ENCODE data around the gene TRMT1. TPM values are rescaled to one million over a fixed set of nuclear protein-coding genes. Genes with fewer than 3 reads are reported as not detected.

The TRMT1 gene
- total RNA-seq, 1 experiment from 2014 or later, result 172 TPM

DNA sequence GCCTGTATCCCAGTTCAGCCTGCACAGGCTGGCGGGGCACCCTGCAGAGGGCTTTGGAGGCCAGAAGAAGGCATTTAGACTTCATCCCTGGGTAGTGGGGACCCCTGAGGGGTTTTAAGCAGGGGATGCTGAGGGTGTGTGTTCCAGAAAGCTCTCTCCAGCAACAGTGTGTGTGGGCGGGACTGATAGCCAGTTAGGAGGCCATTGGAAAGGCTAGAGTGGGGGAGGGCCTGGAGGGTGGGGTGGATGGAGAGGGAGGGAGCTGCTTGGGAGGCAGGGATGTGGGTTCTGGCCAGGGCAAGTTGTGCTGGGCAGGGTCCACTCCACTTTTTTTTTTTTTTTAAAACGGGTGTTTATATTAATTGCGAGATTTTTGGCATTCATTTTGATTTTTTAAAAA, 42.2 kb downstream of the TRMT1 start:
- Histone ChIP-seq H3K27me3 (no peaks in the 10 kb centered on the region), H3K9me3 (no peaks in the 10 kb centered on the region), H3K36me3 (peaks cover 93% of the 10 kb centered on the region), H3K4me3 (no peak overlapping the region)
- no peak for DNase-seq

DNA sequence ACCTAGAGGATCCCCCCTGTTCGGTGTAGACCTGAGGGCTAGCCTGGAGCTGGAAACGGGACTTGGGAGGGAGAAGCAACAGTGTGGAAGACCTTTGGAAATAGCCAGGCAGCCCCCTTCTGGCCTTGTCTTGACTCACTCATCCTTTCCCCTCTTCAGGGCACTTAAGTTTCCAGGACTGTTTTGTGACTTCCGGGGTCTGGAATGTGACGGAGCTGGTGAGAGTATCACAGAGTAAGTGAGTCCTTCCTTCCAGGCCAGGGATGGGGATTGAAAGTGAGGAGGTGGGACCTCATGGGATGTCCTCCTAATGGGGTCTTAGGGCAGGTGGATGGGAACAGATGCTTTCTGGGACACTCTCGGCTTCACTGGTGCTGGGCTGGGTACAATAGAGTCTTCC, 43.3 kb downstream of the TRMT1 start:
- Histone ChIP-seq H3K4me3 (no peak overlapping the region), H3K36me3 (peaks cover 93% of the 10 kb centered on the region), H3K27me3 (no peaks in the 10 kb centered on the region), H3K9me3 (no peaks in the 10 kb centered on the region)
- no peak for DNase-seq

DNA sequence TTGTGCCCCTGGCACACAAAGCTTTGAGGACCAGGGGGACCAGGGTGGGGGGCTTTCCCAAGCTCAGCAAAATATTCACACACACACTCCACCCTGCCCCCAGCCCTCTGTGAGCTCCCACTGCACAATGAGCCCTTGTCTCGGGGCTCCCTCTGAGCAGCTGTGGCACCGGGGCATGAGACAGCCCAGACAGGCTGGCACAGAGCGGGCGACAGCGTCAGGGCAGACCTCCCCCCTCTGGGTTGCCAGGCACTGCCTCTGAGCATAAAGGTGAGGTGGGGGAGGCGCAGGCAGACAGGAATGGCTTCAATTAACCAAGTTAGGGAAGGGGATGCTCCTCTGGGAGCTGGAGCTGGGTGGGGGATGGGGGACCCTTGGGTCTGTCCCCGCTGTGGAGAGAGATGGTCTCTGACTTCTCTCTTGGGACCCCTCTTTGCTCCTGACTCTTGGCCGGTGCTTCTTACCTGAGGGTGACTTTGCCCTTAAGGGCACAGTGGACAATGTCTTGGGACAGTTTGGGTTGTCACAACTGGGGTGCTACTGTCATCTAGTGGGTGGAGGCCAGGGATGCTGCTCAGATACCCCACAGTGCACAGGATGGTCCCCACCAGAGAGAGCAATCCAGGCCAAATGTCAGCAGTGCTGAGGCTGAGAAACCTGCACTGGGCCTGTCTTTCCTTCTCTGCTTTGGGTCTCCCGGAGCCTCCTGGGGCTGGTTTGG, 44.2 kb downstream of the TRMT1 start:
- Histone ChIP-seq H3K27me3 (no peaks in the 10 kb centered on the region), H3K36me3 (peaks cover 91% of the 10 kb centered on the region), H3K9me3 (no peaks in the 10 kb centered on the region), H3K4me3 (no peak overlapping the region)
- no peak for DNase-seq

DNA sequence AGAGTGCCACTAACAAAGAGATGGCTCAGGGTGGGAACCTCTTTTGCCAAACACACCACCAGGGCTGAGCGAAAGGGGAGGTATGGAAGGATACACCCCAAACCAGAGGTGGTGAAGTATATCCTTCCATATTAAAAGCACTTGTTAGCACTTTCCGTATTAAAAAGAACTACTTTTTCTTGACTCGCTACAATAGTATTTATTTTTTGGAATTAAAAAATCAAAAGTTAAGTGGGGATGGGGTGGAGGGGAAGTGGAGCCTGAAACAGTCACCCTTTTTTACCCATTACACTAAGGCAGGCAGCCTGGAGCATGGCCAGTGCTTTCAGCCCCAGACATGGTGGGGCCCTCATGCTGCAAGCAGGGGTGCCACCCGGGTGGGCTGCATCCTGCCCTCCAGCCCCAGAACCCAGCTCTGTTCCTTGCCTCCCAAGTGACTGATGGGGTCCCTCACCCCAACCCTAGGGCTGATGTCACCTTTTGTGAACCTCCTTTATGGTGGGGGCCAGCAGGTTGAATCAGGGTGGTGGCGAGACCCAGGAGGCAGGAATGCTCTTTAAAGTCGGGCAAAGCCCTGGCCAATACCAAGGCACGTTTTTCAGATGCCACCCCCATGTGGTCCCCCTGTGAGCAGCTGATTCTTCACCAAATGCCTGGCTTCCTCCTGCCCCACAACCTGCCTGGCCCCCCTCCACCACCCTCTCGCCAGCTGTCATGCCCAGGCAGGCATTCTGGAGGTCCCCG, 44.9 kb downstream of the TRMT1 start:
- DNase-seq, result no peak
- Histone ChIP-seq H3K36me3 (peaks cover 91% of the 10 kb centered on the region), H3K4me3 (no peak overlapping the region), H3K9me3 (no peaks in the 10 kb centered on the region), H3K27me3 (no peaks in the 10 kb centered on the region)

DNA sequence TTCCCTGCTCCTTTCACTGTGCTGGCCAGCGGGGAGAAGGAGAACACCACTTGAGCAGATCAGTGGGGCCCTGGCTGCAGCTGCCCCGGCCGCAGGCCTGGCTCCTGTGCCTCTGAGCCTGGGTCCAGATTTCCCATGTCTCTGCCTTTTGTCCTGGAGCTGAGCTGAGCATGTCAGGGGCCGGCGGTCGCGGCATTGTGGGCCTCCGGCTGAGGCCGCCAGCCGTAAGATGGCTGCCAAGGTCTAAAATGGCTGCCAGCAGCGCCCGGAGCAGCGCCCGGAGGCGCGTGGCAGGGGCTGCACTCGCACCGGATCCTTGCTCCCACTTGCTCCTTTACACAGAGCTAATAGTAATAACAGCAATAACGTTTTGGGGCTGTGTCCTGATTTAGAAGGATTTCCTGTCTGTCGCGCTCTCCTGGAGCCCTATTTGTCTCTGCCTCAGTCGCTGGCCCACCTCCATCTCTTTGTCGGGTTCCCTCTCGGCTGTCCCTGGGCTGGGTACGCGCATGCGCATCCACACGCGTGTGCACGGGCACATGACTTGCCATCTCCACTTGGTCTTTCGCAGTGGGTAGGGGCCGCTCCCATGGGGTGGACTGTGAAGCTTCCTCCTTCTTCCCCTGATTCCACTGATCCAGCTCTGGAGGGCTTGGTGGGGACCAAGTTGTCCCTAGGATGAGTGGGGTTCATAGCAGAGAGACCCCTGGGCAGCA, 46.0 kb downstream of the TRMT1 start:
- H3K9me3 ChIP-seq, result no peaks in the 10 kb centered on the region
- H3K27me3 ChIP-seq, result no peaks in the 10 kb centered on the region
- no peak overlapping the region for H3K4me3 ChIP-seq
- H3K36me3 ChIP-seq, result peaks cover 91% of the 10 kb centered on the region
- DNase-seq, result no peak

DNA sequence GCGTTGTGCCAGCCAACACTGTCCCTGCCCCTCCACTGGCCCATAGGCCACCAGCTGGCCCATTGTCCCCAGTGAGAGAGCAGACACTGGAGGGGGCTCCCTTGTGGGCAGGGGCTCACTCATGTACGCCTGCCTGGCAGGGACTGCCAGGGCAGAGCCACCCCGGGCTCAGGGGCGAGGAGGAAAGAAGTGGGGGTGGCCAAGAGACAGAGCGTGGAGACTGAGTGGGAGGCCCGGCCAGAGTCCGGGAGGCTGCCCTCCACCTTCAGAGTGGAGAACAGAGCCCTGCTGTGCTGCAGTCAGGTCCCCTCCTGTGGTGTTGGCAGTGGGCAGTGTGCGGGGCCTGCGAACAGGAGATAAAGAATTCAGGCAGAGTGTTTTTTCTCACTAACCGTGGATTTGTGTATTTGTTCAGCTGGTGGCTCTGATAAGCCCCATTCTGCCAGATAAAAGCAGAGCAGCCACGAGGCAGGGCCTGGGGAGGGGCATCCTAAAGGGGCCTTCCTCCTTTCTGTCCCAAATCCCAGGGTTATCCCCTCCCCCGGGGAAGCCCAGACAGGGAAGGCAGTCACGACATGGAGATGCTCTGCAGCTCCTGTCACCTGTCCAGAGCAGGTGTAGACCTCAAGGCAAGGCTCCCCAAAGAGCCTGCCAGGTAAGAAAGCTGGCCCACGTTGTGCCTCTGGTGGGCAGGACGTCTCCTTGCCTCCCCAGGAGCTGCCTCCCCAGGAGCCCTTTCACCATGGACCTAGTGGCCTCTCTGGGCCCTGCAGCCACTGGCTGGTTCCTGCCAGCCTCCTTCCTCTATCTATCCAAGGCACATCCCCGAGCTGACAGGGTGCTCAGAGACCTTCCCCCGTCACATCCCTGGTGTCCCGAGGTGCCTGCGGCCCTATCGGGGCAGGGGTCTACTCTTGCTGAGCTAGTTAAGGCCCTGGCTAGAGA, 46.9 kb downstream of the TRMT1 start:
- peaks cover 93% of the 10 kb centered on the region for H3K36me3 ChIP-seq
- no peak overlapping the region for H3K4me3 ChIP-seq
- H3K9me3 ChIP-seq, result no peaks in the 10 kb centered on the region
- no peaks in the 10 kb centered on the region for H3K27me3 ChIP-seq
- DNase-seq, result no peak

DNA sequence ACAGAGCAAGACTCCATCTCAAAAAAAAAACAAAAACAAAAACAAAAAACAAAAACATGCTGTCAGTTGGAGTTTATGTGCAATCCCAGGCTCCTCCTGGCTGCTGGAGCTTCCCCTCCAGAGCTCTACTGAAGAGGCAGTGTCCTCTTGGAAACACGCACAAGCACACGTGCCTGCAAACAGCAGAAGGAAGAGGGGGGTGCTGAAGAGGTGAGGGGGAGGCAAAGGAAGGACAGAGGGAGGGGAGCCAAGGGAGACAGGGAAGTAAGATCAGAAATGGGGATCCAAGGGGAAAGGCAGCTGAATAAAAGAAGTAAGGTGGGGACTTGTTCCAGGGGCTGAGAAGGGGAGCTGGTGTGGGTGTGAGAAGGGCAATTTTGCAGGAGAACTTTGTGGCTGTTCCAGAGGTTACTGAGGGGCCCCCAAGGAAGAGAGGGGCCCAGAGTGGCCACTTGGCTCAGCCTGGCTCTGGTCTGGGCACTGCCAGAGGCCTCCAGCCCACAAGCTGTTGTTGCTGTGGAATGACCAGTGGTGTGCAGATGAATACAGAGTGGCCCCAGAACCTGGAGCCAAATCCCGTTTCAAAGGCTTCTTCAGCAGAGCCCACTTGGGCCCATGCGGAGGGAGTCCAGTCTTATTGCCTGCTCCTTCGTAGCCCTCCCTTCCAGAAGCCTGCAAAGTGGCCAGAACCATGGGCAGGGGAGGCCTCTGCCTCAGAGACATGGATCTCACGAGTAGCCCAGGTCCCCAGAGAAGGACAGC, 48.3 kb downstream of the TRMT1 start:
- Histone ChIP-seq H3K27me3 (no peaks in the 10 kb centered on the region), H3K4me3 (no peak overlapping the region), H3K9me3 (no peaks in the 10 kb centered on the region), H3K36me3 (peaks cover 95% of the 10 kb centered on the region)
- no peak for DNase-seq

DNA sequence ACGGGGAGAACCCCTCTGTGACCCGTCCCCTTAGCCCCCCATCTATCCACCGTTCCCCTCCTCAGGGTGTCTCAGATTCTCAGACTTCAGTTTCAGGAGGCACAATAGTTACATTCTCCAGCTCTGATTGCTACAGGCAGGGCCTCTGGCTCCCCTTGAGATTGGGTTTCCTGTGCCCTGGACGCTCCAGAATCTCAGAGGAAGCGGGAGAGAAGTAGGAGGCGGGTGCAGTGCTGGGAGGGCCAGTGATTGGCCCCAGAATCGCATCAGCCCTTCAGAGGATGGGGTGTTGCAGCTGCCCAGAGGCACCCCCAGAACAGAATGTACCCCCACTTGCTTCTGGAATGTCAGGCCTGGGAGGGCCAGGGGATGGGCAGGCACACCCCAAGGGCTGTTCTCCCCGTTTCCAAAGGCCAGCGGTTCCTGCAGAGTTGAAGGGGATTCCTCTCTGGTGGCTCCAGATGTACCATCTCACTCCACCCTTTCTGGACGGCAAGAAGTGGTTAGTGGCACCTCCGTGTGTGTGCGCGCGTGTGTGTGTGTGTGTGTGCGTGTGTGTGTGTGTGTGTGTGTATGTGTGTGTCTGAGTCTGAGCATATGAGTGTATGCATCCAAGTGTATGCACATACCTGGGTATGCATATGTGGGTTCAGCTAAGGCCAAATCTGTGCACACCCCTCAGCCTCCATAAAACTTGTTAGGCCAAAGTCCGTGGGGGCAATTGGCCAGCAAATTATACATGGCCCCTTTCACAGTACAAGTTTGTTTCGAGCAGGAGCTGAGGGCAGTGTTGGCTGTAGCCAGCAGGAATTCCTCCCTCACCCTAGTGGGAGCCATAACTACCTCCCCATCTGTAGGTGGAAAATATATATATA, 49.4 kb downstream of the TRMT1 start:
- Histone ChIP-seq H3K27me3 (no peaks in the 10 kb centered on the region), H3K9me3 (no peaks in the 10 kb centered on the region), H3K36me3 (peaks cover 93% of the 10 kb centered on the region), H3K4me3 (no peak overlapping the region)
- DNase-seq, result no peak

DNA sequence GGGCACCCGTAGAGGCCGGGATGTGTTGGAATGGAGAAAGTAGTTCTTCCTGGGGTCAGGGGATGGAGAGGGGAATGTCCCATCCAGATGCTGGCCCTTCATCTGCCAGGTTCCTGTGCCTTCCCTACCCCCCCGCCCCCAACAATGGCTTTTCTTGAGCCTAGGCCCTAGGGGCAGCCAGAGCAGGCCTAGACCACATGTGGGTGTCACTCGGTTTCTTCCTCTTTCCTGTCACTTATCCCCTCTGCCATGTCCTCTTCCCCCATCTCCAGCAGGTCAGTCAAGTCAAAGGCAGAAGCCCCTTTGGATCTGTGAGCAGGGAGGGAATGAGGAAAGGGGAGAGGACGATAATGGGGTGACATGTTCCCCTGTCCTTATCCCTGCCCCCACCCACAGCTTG, 50.3 kb downstream of the TRMT1 start:
- H3K36me3 ChIP-seq, result peaks cover 93% of the 10 kb centered on the region
- no peaks in the 10 kb centered on the region for H3K27me3 ChIP-seq
- no peaks in the 10 kb centered on the region for H3K9me3 ChIP-seq
- DNase-seq, result no peak
- H3K4me3 ChIP-seq, result no peak overlapping the region

DNA sequence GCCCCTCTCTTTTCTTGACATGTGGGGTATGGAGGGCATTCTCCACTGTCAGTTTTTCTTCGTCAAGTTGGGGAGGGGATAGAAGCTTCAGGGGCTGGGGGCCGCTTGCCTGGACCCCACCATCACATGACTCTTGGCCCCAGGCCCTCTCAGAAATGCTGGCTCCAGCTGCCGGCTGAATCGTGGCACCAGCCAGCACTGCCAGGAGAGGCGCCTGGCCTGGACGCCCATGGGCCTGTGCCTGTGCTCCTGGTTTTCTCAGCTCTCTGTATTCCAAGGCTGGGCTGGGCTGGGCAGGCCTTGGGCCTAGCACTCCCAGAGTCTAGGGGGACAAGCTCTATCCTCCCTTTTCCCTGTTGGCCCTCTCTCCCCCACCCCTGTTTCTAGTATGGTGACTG, 52.4 kb downstream of the TRMT1 start:
- no peaks in the 10 kb centered on the region for H3K27me3 ChIP-seq
- H3K4me3 ChIP-seq, result no peak overlapping the region
- H3K36me3 ChIP-seq, result peaks cover 81% of the 10 kb centered on the region
- H3K9me3 ChIP-seq, result no peaks in the 10 kb centered on the region
- no peak for DNase-seq

DNA sequence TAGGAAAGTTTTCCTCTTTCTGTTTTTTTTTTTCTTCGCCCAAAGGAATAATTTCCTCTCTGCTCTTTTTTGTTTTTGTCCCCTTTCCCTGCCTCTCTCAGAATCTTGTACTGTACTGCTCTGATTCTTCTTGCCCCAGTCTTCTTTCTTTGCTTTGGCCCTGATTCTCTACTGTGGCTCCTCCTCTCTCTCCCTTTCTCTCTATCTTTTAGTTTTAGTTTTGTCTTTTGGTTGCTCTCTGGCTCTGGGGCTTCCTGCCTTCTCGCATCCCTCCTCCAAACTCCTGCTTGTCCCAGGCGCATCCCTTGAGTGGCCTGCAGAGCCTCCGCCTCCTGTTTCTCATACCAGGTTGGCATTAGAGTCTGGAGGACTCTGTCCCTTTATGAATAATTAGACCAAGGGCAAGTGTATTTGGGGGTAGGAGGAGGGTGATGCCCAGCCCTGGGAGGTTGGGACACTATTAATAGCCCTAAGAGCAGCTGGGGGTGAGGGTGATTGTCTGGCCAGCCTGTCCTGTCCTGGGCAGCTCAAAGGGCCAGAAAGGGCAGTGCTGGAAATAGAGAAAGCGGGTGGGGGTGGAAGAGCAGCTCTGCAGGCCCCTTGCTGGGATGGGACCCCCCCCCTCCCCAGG, 53.0 kb downstream of the TRMT1 start:
- Histone ChIP-seq H3K9me3 (no peaks in the 10 kb centered on the region), H3K27me3 (no peaks in the 10 kb centered on the region), H3K36me3 (peaks cover 76% of the 10 kb centered on the region), H3K4me3 (no peak overlapping the region)
- DNase-seq, result no peak

DNA sequence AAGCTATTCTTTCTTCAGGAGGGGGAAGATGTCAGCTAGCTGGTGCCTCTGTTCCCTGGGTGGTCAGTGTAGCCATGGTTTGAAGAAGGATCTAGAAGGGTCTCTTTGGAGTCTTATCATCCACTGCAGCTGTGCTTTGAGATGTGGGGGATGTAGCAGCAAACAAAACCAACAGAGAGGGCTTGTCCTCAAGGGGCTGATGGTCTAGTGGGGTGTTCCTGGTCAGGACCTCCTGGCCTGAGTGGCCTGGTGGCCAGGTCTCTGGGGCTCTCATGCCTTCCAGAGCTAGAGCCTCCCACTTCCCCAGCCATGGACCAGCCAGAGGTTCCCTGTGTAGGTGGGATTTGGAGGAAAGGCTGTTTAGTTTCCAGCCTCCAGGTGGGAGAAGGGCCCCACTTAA, 54.2 kb downstream of the TRMT1 start:
- no peaks in the 10 kb centered on the region for H3K9me3 ChIP-seq
- no peak overlapping the region for H3K4me3 ChIP-seq
- DNase-seq, result no peak
- H3K27me3 ChIP-seq, result no peaks in the 10 kb centered on the region
- peaks cover 68% of the 10 kb centered on the region for H3K36me3 ChIP-seq

DNA sequence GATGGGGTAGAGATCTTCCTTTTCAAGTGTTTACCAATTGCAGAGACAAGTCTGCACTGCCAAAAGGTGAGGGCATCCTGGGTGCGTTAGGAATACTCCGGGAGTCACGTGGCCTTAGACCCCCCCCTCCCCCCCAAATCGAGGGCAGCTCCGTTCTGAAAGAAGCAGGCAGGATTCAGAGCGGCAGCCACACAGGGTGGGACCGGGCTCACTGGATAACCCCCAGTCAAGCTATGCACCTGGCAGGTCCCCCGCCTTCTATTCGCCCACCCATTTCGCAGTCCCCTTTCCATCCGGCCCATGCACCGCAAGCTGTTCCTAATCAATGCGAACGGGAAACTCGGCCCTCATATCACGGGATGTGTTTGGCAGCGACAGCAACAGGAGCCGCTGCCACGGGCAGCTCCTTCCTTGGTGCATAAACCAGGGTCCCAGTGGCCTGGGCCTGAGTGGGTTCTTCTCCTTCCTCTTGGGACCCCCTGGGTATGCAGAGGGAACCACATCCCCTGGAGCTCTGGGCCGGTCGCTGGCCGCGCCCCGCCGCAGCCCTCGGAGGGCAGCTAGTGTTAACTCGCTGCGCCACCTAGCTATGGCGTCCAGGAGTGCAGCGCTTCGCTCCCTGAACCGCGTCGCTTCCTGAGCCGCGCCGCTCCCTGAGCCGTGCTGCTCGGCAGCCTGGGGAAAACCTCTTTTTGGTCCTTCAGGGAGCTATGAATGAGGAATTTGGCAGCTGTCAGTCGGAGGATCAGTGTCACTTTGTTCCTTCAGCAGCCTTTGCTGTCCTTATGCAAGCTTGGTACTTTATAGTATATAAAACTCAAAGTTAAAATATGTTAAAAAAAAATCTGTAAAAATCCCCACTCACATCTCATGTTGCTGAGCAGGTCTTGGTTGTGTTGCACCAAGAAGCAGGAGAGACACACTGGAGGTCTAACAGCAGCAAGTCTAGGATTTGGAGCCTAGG, 55.3 kb downstream of the TRMT1 start:
- peaks cover 68% of the 10 kb centered on the region for H3K36me3 ChIP-seq
- no peaks in the 10 kb centered on the region for H3K9me3 ChIP-seq
- no peaks in the 10 kb centered on the region for H3K27me3 ChIP-seq
- DNase-seq, result peak; percentile 86
- peak overlapping the region; percentile 19 for H3K4me3 ChIP-seq

Measured in MG63 (cell line).